Measurements from ENCODE around the gene ISLR2.
"Not testable (repeated sequence)": the region's sequence is repeated elsewhere in the genome, so short reads cannot be mapped to it uniquely, and the experiment has no call there.

- TF ChIP-seq CTCF (IDR thresholded peaks at IDR 0.05 in 2 of 3, conservative IDR thresholded peaks at IDR 0.05 in 1 of 3; ENCODE audit: borderline replicate concordance in 1 of 3, insufficient read depth in 1 of 3, low read depth in 2 of 3, low read length in 2 of 3); POLR2A (IDR thresholded peaks at IDR 0.05; ENCODE audit: borderline replicate concordance, extremely low read depth, insufficient read depth, insufficient read length): not testable (repeated sequence)
Observed at GRCh38 chr15:74162195-74162536, 31.8 kb downstream of the ISLR2 start.
